Body of pancreas (tissue), 4 donors: ENCODE results near the gene CSTPP1. TPM values are rescaled to one million over a fixed set of nuclear protein-coding genes. Genes with fewer than 3 reads are reported as not detected.

Source experiments
- ATAC-seq: fragments of 150-250 bp; one replicate; pipeline ENCODE4 v1.9.1; 2016
- DNase-seq, 4 donors: peaks; one replicate each; pipeline ENCODE4 v3.0.0-alpha.2; 2019
- H3K27ac ChIP-seq, 4 donors: fragments of 200-600 bp; sonication (generic); 1 replicate in 3 of 4; 2 replicates in 1 of 4; pipeline versions ENCODE4 v1.5.1 to v1.6.1; 2016 to 2019; ENCODE audit warnings: mild to moderate bottlenecking in 1 of 4, mixed read lengths in 1 of 4, moderate library complexity in 1 of 4
- H3K27me3 ChIP-seq, 2 donors: fragments of 200-600 bp; sonication (generic); one replicate each; pipeline ENCODE4 v1.6.0; 2016; ENCODE audit warnings: mild to moderate bottlenecking in 1 of 2
- H3K36me3 ChIP-seq, 2 donors: fragments of 200-600 bp; sonication (generic); replicated peaks in 1 of 2; 2 replicates each; pipeline ENCODE4 v1.5.1; 2016; ENCODE audit warnings: low read depth in 2 of 2; ENCODE audit not compliant: insufficient read depth in 1 of 2
- H3K4me1 ChIP-seq: fragments of 200-600 bp; sonication (generic); one replicate; pipeline ENCODE4 v1.6.0; 2016
- H3K4me3 ChIP-seq, 2 donors: fragments of 200-600 bp; sonication (generic); 1 replicate in 1 of 2; 2 replicates in 1 of 2; pipeline ENCODE4 v1.5.1; 2016 to 2019
- H3K9me3 ChIP-seq, 3 donors: fragments of 200-600 bp; sonication (generic); 1 replicate in 2 of 3; 2 replicates in 1 of 3; pipeline ENCODE4 v1.5.1; 2016
- CTCF ChIP-seq, 7 experiments: fragments of 450-650 bp in 4 of 7; fragments of 200-600 bp in 3 of 7; sonication (generic) in 3 of 7; IDR thresholded peaks; one replicate each; pipeline ENCODE4 v1.5.1; 2016 to 2019; ENCODE audit warnings: antibody characterized with exemption in 7 of 7
- POLR2A ChIP-seq, 3 donors: fragments of 450-650 bp; IDR thresholded peaks; one replicate each; pipeline ENCODE4 v1.6.1; 2016; ENCODE audit warnings: antibody characterized with exemption in 3 of 3, mild to moderate bottlenecking in 2 of 3
- WGBS, 2 donors: methylation state at CpG; one replicate each; pipeline ENCODE4 v1.1.5; 2017; 5-methylcytosine and 5-hydroxymethylcytosine counted together
- intact Hi-C: fragments of 100-400 bp; cut with DNase I; formaldehyde crosslinking; loops from one replicate; pipeline ENCODE4 v1.15.1; 2023
- total RNA-seq, 2 donors: library from RNA; depleted of rRNA; stranded (reverse); fragments of >200 nt; gene quantifications; one replicate each; pipeline ENCODE4 v1.1.0, GENCODE V29; 2016

The CSTPP1 gene
- total RNA-seq, 2 donors from 2014 or later, result 11.2 to 13.2 TPM

- DNase-seq (no peak), ATAC-seq (no peak)
- Histone ChIP-seq H3K4me3 (no peak overlapping the region), H3K27me3 (no peaks in the 10 kb centered on the region), H3K27ac (no peak overlapping the region), H3K9me3 (no peaks in the 10 kb centered on the region), H3K4me1 (peaks cover 10% of the 10 kb centered on the region), H3K36me3 (no peaks in the 10 kb centered on the region)
- intact Hi-C loops, result no loop called here
- no peak for TF ChIP-seq CTCF (IDR thresholded peaks at IDR 0.05)
- TF ChIP-seq POLR2A (IDR thresholded peaks at IDR 0.05), result no peak
Observed at GRCh38 chr11:46999217-46999616, 62.7 kb downstream of the CSTPP1 start.

GRCh38 chr11:47000033-47000432 lies 63.5 kb downstream of the CSTPP1 start:
- Histone ChIP-seq H3K4me1 (peaks cover 18% of the 10 kb centered on the region), H3K27me3 (no peaks in the 10 kb centered on the region), H3K27ac (no peak overlapping the region), H3K4me3 (no peak overlapping the region), H3K36me3 (no peaks in the 10 kb centered on the region), H3K9me3 (no peaks in the 10 kb centered on the region)
- 91 to 97% methylated on average over 2 of the region's 2 CpGs for WGBS, 2 donors
- ATAC-seq, result no peak
- intact Hi-C loops, result no loop called here
- no peak for DNase-seq
- TF ChIP-seq POLR2A (IDR thresholded peaks at IDR 0.05) (no peak), CTCF (IDR thresholded peaks at IDR 0.05) (no peak)

- ATAC-seq (no peak), DNase-seq (no peak)
- no peak for TF ChIP-seq CTCF (IDR thresholded peaks at IDR 0.05)
- TF ChIP-seq POLR2A (IDR thresholded peaks at IDR 0.05), result no peak
- no peaks in the 10 kb centered on the region for H3K27me3 ChIP-seq
- H3K4me1 ChIP-seq, result peaks cover 26% of the 10 kb centered on the region
- H3K27ac ChIP-seq, result no peak overlapping the region
- H3K9me3 ChIP-seq, result no peaks in the 10 kb centered on the region
- H3K4me3 ChIP-seq, result no peak overlapping the region
- no peaks in the 10 kb centered on the region for H3K36me3 ChIP-seq
- WGBS, 2 donors, result 60 to 76% methylated on average over 3 of the region's 3 CpGs
- intact Hi-C loops, result no loop called here
Observed at GRCh38 chr11:47001781-47002181, 65.2 kb downstream of the CSTPP1 start.

GRCh38 chr11:47002390-47002789 lies 65.8 kb downstream of the CSTPP1 start:
- intact Hi-C loops, result no loop called here
- no peak for DNase-seq
- 44 to 83% methylated on average over 1 of the region's 1 CpG for WGBS, 2 donors
- TF ChIP-seq CTCF (IDR thresholded peaks at IDR 0.05) (no peak), POLR2A (IDR thresholded peaks at IDR 0.05) (no peak)
- ATAC-seq, result no peak
- Histone ChIP-seq H3K4me1 (peaks cover 26% of the 10 kb centered on the region), H3K4me3 (no peak overlapping the region), H3K36me3 (no peaks in the 10 kb centered on the region), H3K27ac (no peak overlapping the region), H3K9me3 (no peaks in the 10 kb centered on the region), H3K27me3 (no peaks in the 10 kb centered on the region)

- 51 to 63% methylated on average over 3 of the region's 3 CpGs for whole genome bisulfite sequencing, 2 donors
- Histone ChIP-seq H3K27ac (no peak overlapping the region), H3K4me1 (peaks cover 26% of the 10 kb centered on the region), H3K27me3 (no peaks in the 10 kb centered on the region), H3K4me3 (no peak overlapping the region), H3K36me3 (no peaks in the 10 kb centered on the region), H3K9me3 (no peaks in the 10 kb centered on the region)
- no peak for ATAC-seq
- TF ChIP-seq POLR2A (IDR thresholded peaks at IDR 0.05) (no peak), CTCF (IDR thresholded peaks at IDR 0.05) (no peak)
- intact Hi-C loops, result no loop called here
- DNase-seq, result peak in 3 of 4 donors; percentile 16 to 61 (median 24)
Observed at GRCh38 chr11:47003180-47003877, 66.8 kb downstream of the CSTPP1 start.
